Esophagus squamous epithelium (tissue), 5 donors: Measurements from ENCODE around the gene COLQ. TPM values are rescaled to one million over a fixed set of nuclear protein-coding genes. Genes with fewer than 3 reads are reported as not detected.
"Not testable (repeated sequence)": the region's sequence is repeated elsewhere in the genome, so short reads cannot be mapped to it uniquely, and the experiment has no call there.

Experiments
- DNase-seq: peaks from one replicate; lab custom pipeline; 2025; lab: John Stamatoyannopoulos, UW
- H3K27ac ChIP-seq, 4 donors: fragments of 200-600 bp; sonication (generic); one replicate each; pipeline ENCODE4 v1.5.1; 2016 to 2019; ENCODE audit warnings: mild to moderate bottlenecking in 1 of 4
- H3K27me3 ChIP-seq, 4 donors: fragments of 200-600 bp; sonication (generic); 1 replicate in 3 of 4; 2 replicates in 1 of 4; pipeline versions ENCODE4 v1.5.1 to v1.6.0; 2017 to 2021; ENCODE audit warnings: antibody characterized with exemption in 1 of 4
- H3K36me3 ChIP-seq, 3 donors: fragments of 200-600 bp; sonication (generic); one replicate each; pipeline ENCODE4 v1.5.1; 2016 to 2019
- H3K4me1 ChIP-seq, 3 donors: fragments of 200-600 bp; sonication (generic); one replicate each; pipeline ENCODE4 v1.5.1; 2017 to 2019
- H3K4me3 ChIP-seq, 4 donors: fragments of 200-600 bp; sonication (generic); 1 replicate in 3 of 4; 2 replicates in 1 of 4; pipeline ENCODE4 v1.5.1; 2016 to 2019; ENCODE audit warnings: mild to moderate bottlenecking in 2 of 4, moderate library complexity in 1 of 4
- H3K9me3 ChIP-seq, 3 donors: fragments of 200-600 bp; sonication (generic); one replicate each; pipeline ENCODE4 v1.5.1; 2016 to 2019
- CTCF ChIP-seq, 6 experiments: fragments of 450-650 bp in 4 of 6; fragments of 200-600 bp in 2 of 6; sonication (generic) in 2 of 6; IDR thresholded peaks; one replicate each; pipeline ENCODE4 v1.5.1; 2016 to 2019; ENCODE audit warnings: antibody characterized with exemption in 6 of 6, mild to moderate bottlenecking in 4 of 6, moderate library complexity in 4 of 6
- POLR2A ChIP-seq, 4 donors: fragments of 450-650 bp; IDR thresholded peaks; one replicate each; pipeline ENCODE4 v1.6.1; 2017; ENCODE audit warnings: antibody characterized with exemption in 4 of 4, mild to moderate bottlenecking in 4 of 4, moderate library complexity in 3 of 4
- WGBS, 2 donors: methylation state at CpG; one replicate each; pipeline ENCODE4 v1.1.5; 2018; 5-methylcytosine and 5-hydroxymethylcytosine counted together
- intact Hi-C: fragments of 100-400 bp; cut with DNase I; formaldehyde crosslinking; loops from one replicate; pipeline ENCODE4 v1.15.0; 2022
- total RNA-seq, 4 donors: library from RNA; depleted of rRNA; stranded (reverse); fragments of >200 nt; gene quantifications; one replicate each; pipeline ENCODE4 v1.1.0, GENCODE V29; 2016
- donor health status: DM: yes; HTN: yes; CAD: no.

The COLQ gene
- total RNA-seq, 4 donors from 2014 or later: 0.70 to 1.1 (median 0.89) TPM

GRCh38 chr3:15486979-15487378 lies 34.5 kb downstream of the COLQ start:
- H3K27me3 ChIP-seq: no peaks in the 10 kb centered on the region
- no peak overlapping the region for H3K27ac ChIP-seq
- no peaks in the 10 kb centered on the region for H3K9me3 ChIP-seq
- 87 to 93% methylated on average over 4 of the region's 4 CpGs for WGBS, 2 donors
- DNase-seq: no peak
- no peak overlapping the region for H3K4me3 ChIP-seq
- H3K4me1 ChIP-seq: no peaks in the 10 kb centered on the region
- TF ChIP-seq CTCF (IDR thresholded peaks at IDR 0.05) (no peak), POLR2A (IDR thresholded peaks at IDR 0.05) (no peak)
- no peaks in the 10 kb centered on the region for H3K36me3 ChIP-seq
- intact Hi-C loops: no loop called here

GRCh38 chr3:15486020-15486419 lies 35.5 kb downstream of the COLQ start:
- no peak overlapping the region for H3K27ac ChIP-seq
- no peak overlapping the region for H3K4me3 ChIP-seq
- WGBS, 2 donors: 86 to 89% methylated on average over 1 to 2 of the region's 2 CpGs
- intact Hi-C loops: no loop called here
- no peak for DNase-seq
- no peaks in the 10 kb centered on the region for H3K27me3 ChIP-seq
- TF ChIP-seq CTCF (IDR thresholded peaks at IDR 0.05) (no peak), POLR2A (IDR thresholded peaks at IDR 0.05) (no peak)
- no peaks in the 10 kb centered on the region for H3K4me1 ChIP-seq
- H3K9me3 ChIP-seq: no peaks in the 10 kb centered on the region
- no peaks in the 10 kb centered on the region for H3K36me3 ChIP-seq

- H3K27ac ChIP-seq, DNase-seq, H3K4me1 ChIP-seq, H3K27me3 ChIP-seq, H3K9me3 ChIP-seq, H3K4me3 ChIP-seq, intact Hi-C loops, H3K36me3 ChIP-seq: not testable (repeated sequence)
- WGBS, 2 donors: 90 to 95% methylated on average over 6 of the region's 6 CpGs
Measured at GRCh38 chr3:15484551-15484950, 37.0 kb downstream of the COLQ start.

GRCh38 chr3:15479400-15480224 lies 41.9 kb downstream of the COLQ start:
- Histone ChIP-seq H3K36me3 (no peaks in the 10 kb centered on the region), H3K4me1 (no peaks in the 10 kb centered on the region), H3K27ac (no peak overlapping the region), H3K4me3 (no peak overlapping the region), H3K9me3 (no peaks in the 10 kb centered on the region), H3K27me3 (no peaks in the 10 kb centered on the region)
- DNase-seq: no peak
- TF ChIP-seq CTCF (IDR thresholded peaks at IDR 0.05) (no peak), POLR2A (IDR thresholded peaks at IDR 0.05) (no peak)
- intact Hi-C loops: no loop called here

GRCh38 chr3:15478640-15478979 lies 42.9 kb downstream of the COLQ start:
- Histone ChIP-seq H3K27me3 (no peaks in the 10 kb centered on the region), H3K27ac (no peak overlapping the region), H3K4me3 (no peak overlapping the region), H3K36me3 (no peaks in the 10 kb centered on the region), H3K4me1 (no peaks in the 10 kb centered on the region), H3K9me3 (no peaks in the 10 kb centered on the region)
- intact Hi-C loops: no loop called here
- no peak for DNase-seq
- TF ChIP-seq POLR2A (IDR thresholded peaks at IDR 0.05): no peak
- no peak for TF ChIP-seq CTCF (IDR thresholded peaks at IDR 0.05)
- 74 to 93% methylated on average over 3 to 4 of the region's 5 CpGs for WGBS, 2 donors
